GM04504 (cell line): ENCODE measurements around the gene SIPA1.

Experiments used
- DNase-seq: peaks from one replicate; pipeline ENCODE4 v3.0.0-alpha.2; 2012; ENCODE audit warnings: low read depth

SIPA1 gene

GRCh38 chr11:65643971-65644370 is 6.1 kb downstream of the SIPA1 start:
- DNase-seq: no peak

GRCh38 chr11:65644837-65645236 is 6.9 kb downstream of the SIPA1 start:
- DNase-seq: no peak

- DNase-seq: no peak
These were observed 7.8 kb downstream of the SIPA1 start for GRCh38 chr11:65645710-65646109.

- DNase-seq: no peak
These were observed 8.5 kb downstream of the SIPA1 start for GRCh38 chr11:65646288-65646957.

GRCh38 chr11:65646958-65647701 is 9.2 kb downstream of the SIPA1 start:
- DNase-seq: no peak

GRCh38 chr11:65648997-65649493 is 11.1 kb downstream of the SIPA1 start:
- DNase-seq: no peak

GRCh38 chr11:65649656-65650546 is 12.0 kb downstream of the SIPA1 start:
- DNase-seq: no peak

- no peak for DNase-seq
These were observed 12.8 kb downstream of the SIPA1 start for GRCh38 chr11:65650547-65651338.

- no peak for DNase-seq
These were observed 13.4 kb downstream of the SIPA1 start for GRCh38 chr11:65651339-65651588.

- peak; percentile 12 for DNase-seq
These were observed 13.9 kb downstream of the SIPA1 start for GRCh38 chr11:65651589-65652510.

GRCh38 chr11:65652511-65653228 is 14.8 kb downstream of the SIPA1 start:
- peak; percentile 87 for DNase-seq

- DNase-seq: peak; percentile 4
These were observed 15.6 kb downstream of the SIPA1 start for GRCh38 chr11:65653229-65654225.

- no peak for DNase-seq
These were observed 16.8 kb downstream of the SIPA1 start for GRCh38 chr11:65654375-65655349.

- DNase-seq: no peak
These were observed 17.9 kb downstream of the SIPA1 start for GRCh38 chr11:65655570-65656332.

GRCh38 chr11:65657426-65657825 is 19.5 kb downstream of the SIPA1 start:
- no peak for DNase-seq

GRCh38 chr11:65658174-65659021 is 20.5 kb downstream of the SIPA1 start:
- DNase-seq: no peak
